Medulla oblongata (tissue), 1 donor: Measurements from ENCODE around the gene DDAH2.
A peak's percentile ranks its signal among the peaks of the same experiment; 100 is the strongest.

Experiments
- DNase-seq: peaks from one replicate; pipeline ENCODE4 v3.0.0-alpha.2; 2015; ENCODE audit errors: extremely low spot score

DDAH2 gene

GRCh38 chr6:31732029-31732428 lies 2.9 kb upstream of the DDAH2 start:
- no peak for DNase-seq

DNA sequence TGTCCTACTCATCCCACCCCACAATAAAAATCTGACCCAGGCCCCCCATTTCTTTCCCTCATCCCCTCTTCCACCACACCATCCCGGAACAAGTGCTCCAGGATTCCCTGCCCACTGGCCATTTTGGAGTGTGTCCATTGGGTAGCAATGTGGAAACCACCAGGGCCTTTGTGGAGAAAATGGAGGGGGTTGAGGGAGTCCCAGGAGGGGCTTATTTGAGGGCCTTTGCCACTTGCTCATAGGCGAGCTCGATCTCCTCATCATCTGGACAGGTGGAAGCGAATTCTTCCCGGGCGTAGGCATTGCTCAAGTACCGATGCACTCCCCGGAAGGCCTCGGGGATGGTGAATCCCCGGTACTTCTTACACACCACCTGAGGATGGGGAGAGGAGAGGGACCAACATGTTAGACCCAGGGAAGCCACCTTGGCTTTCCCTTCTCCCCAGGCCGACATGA lies 1.6 kb upstream of the DDAH2 start:
- DNase-seq, result no peak

DNA sequence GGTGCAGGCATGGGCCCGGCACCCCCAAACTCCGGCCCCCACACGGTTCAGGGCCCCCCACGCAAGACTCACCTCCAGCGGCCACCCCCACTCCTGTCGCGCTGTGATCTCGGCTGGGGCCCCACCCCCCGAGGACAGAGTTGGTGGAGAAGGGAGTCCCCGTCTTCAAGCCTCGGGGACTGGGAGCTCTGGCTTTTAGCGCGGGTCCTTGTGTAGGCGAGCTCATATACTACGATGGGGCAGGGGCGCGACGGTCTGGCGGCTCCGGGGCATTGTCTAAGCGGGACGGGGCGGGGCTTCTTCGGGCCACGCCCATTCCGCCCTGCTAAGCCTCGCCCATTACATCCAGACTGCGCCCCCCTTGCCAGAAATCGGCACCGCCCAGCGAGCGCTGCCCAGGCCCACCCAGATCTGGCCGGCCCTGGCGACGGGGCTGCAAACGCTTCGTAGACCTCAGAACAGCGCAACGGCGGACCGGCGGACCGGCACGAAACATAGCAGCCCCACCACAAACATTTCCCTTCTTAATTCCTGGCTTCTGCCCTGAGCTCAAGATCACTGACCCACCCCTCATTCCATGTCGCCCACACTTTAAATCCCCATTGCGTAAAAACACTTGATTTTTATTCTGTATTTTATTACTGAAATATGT lies 1.0 kb upstream of the DDAH2 start:
- peak; percentile 89 for DNase-seq

DNA sequence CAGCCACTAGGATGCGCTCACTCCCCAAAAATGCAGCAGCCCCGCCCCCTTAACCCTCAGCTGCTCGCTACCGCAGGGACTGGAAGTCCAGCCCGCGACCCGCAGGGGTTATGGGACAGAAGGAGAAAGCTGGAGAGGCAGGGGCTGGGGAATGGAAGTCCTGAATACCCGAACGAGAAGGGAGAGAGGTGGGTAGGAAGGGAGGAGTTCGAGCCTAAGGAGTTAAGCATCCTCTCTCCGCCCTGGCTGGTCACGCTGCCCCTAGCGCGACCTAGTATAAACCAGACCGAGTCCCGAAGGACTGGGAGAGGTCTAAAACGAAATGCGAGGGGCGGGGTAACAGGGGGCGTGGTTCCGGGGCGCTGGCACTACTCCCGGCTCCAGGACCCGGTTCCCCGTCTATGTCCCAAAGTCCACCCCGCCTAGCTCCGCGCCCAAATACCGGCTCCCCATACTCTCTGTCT lies 448 bp upstream of the DDAH2 start:
- DNase-seq, result peak; percentile 91

GRCh38 chr6:31727717-31728671 lies 1.1 kb downstream of the DDAH2 start:
- DNase-seq, result no peak

- peak; percentile 63 for DNase-seq
These were observed 1.9 kb downstream of the DDAH2 start for GRCh38 chr6:31727034-31727716.

GRCh38 chr6:31725502-31726350 lies 3.4 kb downstream of the DDAH2 start:
- DNase-seq, result no peak

- no peak for DNase-seq
These were observed 5.0 kb downstream of the DDAH2 start for GRCh38 chr6:31723980-31724691.

GRCh38 chr6:31723245-31723979 lies 5.7 kb downstream of the DDAH2 start, which contains the start of gene MPIG6B:
Gene MPIG6B, plus strand, starts transcription at chr6:31723373. Its CDS starts 11 bp downstream, at chr6:31723384.
- DNase-seq, result no peak

DNA sequence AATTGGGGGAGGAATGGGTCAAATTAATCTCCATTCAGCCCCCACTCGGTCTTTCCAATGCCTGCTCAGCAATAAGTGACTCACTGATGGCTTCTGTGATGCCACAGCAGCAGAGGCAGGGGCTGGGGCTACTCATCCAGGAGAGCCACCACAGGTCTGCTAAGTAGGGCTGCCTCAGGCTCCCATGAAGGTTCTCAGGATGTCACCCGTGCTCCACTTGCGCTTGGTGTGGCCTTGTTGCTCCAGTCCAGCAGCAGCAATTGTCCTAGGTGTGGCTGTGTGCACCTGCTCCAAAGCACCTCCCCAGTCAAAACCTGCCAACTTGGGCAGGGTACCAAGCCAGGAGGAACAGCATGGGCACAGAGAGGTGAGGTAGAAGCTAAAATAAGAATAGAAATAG lies 6.9 kb downstream of the DDAH2 start:
- DNase-seq, result no peak

DNA sequence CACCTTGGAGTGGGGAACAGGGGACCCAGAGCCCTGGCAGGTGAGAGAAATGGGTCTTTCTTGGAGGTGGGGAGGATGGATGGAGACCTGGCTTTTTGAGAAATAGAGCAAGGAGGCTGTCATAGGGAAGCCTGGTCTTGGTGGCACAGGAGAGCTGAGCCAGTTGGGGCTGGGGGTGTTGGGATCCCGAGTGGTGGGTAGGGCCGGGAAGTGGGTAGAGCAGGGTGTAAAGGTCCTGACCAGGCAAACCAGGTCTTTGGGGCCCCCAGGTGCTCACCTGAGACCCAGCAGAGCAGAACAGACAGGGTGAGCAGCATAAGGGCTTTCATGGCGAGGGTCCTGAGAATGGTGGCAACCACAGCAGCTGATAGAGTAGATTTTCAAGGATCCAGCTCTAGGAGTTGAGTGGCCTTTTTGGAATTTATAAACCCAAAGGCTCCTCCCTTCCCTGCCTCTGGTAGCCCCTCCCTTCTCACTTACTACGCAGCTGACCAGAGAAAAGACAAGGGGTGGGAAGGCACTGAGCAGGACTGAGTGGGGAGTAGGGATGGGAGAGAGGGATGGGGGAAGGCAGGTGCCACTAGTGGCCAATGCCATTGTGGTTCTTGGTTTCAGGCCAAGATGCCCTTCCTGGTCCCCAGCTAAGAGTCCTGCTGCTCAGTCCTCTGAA lies 7.6 kb downstream of the DDAH2 start, which contains the start of gene LY6G6C:
TSS of gene LY6G6C (minus strand) at position 396 of the 670 bp plus-strand sequence. CDS start at position 329, 67 bp downstream.
- no peak for DNase-seq

- no peak for DNase-seq
These were observed 8.8 kb downstream of the DDAH2 start for GRCh38 chr6:31720196-31720770.

- no peak for DNase-seq
These were observed 10.1 kb downstream of the DDAH2 start for GRCh38 chr6:31719001-31719400.

- no peak for DNase-seq
These were observed 10.8 kb downstream of the DDAH2 start for GRCh38 chr6:31718265-31718664.

- DNase-seq, result no peak
These were observed 11.4 kb downstream of the DDAH2 start for GRCh38 chr6:31717499-31718222.

GRCh38 chr6:31715022-31715958 lies 13.8 kb downstream of the DDAH2 start, which contains the start of gene LY6G6D:
Gene LY6G6D, plus strand, starts transcription at chr6:31715348. Its CDS starts 8 bp downstream, at chr6:31715356.
- no peak for DNase-seq
